ENCODE measurements around the gene NXPH1.
A peak's percentile ranks its signal among the peaks of the same experiment; 100 is the strongest.
"Not testable (repeated sequence)": the region's sequence is repeated elsewhere in the genome, so short reads cannot be mapped to it uniquely, and the experiment has no call there.

NXPH1 gene

DNA sequence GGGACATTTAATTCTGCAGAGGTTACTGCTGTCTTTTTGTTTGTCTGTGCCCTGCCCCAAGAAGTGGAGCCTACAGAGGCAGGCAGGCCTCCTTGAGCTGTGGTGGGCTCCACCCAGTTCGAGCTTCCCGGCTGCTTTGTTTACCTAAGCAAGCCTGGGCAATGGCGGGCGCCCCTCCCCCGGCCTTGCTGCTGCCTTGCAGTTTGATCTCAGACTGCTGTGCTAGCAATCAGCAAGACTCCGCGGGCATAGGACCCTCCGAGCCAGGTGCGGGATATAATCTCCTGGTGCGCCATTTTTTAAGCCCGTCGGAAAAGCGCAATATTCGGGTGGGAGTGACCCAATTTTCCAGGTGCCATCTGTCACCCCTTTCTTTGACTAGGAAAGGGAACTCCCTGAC lies 298.3 kb downstream of the NXPH1 start:
- not testable (repeated sequence) for DNase-seq

DNA sequence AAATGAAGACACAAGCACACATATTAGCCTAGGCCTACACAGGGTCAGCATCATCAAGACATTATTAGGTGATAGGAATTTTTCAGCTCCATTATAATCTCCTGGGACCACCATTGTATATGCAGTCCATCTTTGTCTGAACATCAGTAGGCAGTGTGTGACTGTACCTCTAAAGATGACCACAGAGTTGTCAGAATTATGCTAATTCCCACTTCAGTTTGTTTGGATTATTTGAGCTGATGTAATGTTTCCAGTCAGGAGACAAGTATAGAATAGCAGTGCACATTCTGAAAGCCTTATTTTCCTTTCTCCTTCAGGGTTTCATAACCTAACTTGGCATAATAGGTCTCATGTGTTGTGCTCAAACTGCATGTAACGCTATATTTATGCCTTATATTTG lies 306.4 kb downstream of the NXPH1 start:
- DNase-seq: no peak

GRCh38 chr7:8742837-8743236 lies 309.4 kb downstream of the NXPH1 start:
- DNase-seq: no peak

DNA sequence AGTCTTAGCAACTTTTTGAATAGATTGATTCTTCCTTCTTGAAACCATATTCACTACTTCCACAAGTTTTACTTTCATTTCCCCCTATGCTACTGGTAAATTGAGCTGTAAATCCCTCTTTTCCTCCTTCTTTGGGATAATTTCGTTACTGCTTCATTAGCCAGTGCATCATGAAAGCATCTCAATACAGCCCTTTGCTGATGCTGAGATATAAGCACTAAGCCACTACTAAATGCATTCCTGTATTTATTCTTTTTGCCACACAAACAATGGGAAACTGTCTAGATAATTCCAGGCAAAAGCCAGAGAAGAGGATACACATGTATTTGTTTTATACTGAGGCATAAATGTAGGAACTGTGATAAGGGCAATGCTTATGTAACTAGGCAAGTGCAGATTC lies 313.9 kb downstream of the NXPH1 start:
- DNase-seq: no peak

GRCh38 chr7:8751557-8752231 lies 318.3 kb downstream of the NXPH1 start:
- DNase-seq: peak in 1 of 2 experiments; percentile 10

DNA sequence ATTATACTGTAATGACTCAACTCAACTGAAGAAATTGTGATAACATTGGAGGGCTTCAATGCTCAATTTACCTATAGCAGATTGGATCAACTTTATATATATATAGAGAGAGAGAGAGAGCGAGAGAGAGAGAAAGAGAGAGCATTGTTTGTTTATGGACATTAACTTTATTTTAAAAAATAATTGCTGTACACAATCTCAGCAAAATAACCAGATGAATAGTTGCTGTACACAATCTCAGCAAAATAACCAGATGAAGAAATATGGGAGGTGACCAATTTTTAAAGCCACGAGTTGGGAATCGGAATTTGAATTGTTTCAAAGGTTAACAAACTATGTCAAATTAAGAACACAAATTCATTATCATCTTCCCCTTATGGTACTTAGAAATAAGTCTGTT lies 319.9 kb downstream of the NXPH1 start:
- no peak for DNase-seq

DNA sequence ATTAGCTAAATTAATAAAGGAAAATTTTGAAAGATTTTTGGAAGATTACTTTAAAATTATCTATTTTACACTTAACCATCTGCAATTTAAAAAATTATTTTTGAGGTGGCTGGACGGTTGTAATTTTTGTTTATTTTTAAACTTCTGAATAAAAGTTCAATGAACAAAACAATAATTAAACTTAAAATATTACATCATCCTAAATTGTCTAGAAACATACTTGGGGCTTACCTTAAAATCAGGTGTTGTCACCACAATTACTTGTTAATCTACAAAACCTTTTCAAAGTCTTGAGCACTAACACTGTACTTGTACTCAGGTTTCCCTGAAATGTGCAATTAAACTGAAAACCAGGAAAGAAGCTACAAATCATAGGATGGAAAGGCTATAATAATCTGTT lies 328.3 kb downstream of the NXPH1 start:
- DNase-seq: no peak

DNA sequence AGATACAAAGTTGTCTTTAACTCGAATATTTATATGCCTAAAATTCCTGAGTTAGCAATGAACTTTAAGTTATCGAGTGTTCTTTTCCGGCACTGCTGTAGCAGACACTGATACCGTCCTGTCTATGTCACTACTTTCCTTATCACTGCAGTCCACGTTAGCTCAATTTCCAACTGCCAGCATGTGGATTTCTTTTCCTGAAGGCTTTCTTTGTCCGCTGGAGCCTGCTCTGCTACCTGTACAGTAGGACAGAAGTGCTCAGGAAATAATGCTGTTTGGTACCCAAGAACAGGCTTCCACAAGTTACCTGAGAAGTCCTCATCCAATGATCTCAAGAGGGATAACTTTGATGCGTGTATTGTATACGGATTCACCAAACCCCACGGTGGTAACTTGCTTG lies 329.4 kb downstream of the NXPH1 start:
- no peak for DNase-seq

DNA sequence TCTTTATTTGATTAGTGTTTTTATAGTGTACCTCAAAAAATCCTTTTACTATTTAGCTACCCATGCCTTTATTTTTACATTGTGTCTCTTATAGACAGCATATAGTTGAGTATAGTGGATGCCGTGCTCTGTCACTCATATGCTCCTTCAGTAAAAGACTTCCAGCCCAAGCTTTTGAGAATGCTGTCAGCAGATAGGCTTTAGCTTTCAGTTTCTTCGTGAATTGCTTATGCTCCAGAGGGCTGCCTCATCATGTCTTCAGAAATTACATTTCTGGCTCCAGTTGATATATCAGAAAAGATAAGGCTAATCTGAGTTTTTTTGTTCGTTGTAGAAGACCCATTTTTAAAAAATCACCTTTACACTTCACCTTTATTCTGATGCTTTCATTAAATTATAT lies 332.0 kb downstream of the NXPH1 start:
- DNase-seq: no peak

- DNase-seq: no peak
Measured at GRCh38 chr7:8773518-8773917, 340.1 kb downstream of the NXPH1 start.

DNA sequence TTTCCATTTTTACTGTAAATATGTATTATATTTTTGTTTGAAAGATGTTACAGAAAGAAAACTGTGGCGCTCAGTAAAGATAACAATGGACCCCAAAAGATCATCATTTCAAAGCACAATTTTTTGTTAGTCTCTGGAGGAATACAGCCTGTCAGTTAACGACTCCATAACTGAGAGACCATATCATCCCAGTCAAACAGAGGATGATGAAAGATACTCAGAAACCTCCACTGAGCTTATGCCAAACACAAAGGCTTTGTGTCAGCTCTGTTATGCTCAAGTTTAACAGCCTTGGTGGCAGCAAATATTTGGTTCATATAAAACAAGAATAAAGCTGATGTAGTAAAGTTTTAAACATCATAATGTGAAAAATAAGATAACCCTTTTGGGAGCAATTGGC lies 345.1 kb downstream of the NXPH1 start:
- DNase-seq: no peak

DNA sequence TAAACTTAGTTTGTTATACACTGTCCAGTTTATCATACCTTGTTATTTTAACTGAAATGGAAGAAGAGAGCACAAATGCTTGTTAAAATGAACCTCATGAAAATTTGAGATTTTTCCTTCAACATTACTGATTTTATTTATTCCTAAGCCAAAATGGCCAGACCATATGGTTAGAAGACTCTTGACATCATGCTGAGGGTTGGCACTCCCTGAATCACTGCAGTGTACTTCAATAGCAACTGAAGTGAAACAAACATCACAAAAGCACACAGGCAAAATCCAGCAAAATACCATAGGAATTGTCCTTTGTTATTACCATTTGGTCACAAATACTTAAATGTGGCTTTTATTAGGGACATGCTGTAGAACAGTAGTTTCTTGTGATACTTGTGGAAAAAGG lies 347.8 kb downstream of the NXPH1 start:
- no peak for DNase-seq

- no peak for DNase-seq
Measured at GRCh38 chr7:8783229-8783628, 349.8 kb downstream of the NXPH1 start.

DNA sequence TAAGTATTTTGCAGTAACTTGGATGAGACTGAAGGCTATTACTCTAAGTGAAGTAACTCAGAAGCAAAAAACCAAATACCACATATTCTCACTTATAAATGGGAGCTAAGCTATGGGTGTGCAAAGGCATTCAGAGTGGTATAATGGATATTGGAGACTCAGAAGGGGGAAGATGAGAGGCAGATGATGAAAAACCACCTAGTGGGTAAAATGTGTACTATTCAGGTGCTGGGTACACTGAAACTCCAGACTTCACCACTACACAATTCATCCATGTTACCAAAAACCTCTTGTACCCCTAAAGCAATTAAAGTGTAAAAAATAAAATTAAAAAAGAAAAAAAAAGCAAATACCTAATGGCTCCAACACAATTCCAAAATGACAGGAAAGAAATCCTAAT lies 351.7 kb downstream of the NXPH1 start:
- DNase-seq: no peak

DNA sequence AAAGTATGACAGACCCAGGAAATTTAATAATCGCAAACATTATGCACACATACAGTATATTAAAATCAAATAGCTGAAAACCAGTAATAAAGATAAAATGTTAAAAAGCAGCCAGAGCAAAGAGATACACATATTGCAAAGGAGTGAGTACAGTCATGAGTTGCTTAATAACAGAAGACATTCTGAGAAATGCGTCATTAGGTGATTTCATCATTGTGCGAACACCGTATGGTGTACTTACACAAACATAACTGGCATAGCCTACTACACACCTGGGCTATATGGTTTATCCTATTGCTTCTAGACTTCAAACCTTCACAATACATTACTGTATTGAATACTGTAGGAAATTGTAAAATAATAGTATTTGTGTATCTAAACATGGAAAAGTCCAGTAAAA lies 367.6 kb downstream of the NXPH1 start:
- no peak for DNase-seq
